Left kidney (tissue), 2 donors: Measurements from ENCODE around the gene CD81. TPM values are rescaled to one million over a fixed set of nuclear protein-coding genes. Genes with fewer than 3 reads are reported as not detected.

Experiments used
- DNase-seq: peaks from one replicate; pipeline ENCODE4 v3.0.0-alpha.2; 2013
- polyA plus RNA-seq: library from polyadenylated mRNA; unstranded; fragments of 120-200 nt; gene quantifications from one replicate; pipeline ENCODE4 v1.2.1, GENCODE V29; 2013; ENCODE audit not compliant: insufficient read length

Gene CD81
- polyA plus RNA-seq, 1 donor: 485 TPM

- no peak for DNase-seq
Observed at GRCh38 chr11:2434506-2435255, 57.6 kb downstream of the CD81 start.

DNA sequence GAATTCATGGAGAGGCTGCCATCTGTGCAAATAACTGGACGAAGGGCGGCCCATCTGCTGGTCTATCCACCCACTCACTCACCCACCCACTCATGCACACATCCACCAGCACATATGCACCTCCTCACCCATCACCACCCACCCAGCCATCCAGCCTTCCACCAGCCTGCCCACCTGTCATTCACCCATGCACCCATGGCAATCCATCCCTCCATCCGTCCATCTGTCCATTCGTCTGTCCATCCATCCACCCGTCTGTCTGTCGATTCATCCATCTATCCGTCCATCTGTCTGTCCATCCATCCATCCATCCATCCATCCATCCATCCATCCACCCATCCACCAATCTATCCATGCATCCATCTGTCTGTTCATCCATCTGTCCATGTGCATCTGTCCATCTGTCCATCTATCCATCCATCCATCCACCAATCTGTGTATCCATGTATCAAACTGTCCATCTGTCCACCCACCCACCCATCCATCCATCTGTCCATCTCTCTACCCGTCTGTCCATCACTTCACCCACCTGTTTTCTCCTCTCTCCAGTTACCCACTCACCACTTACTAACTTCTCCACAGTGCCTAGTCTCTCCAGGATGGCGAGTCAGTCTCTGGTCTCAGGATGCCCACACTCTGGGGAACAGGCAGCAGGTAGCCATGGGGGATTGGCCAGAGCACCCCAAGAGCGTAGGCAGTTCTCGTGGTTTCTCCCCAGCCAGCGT lies 58.3 kb downstream of the CD81 start:
- DNase-seq: no peak

DNA sequence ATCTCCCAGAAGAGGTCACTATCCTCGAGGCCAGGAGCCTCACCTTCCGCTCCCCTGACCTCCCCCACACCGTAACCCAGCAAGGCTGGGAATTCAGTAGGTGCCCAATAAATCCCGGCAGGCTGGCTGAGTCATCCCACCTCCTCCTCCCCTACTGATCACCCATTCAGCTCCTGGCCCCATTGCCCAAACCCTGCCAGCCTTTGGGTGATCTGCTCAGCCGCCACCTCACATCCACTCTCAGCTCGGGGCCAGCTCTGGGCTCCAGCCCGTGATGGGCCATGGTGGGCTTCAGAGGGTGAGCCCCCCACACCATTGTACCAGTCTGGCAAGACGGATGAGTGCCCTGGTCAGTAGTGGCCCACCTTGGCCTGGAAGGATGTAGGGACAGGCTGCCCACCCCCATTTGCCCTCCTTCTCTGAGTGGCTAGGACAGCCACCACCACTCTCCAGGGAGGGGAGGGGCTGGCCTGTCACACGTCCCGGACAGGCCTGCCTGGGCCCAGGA lies 59.0 kb downstream of the CD81 start:
- no peak for DNase-seq

DNA sequence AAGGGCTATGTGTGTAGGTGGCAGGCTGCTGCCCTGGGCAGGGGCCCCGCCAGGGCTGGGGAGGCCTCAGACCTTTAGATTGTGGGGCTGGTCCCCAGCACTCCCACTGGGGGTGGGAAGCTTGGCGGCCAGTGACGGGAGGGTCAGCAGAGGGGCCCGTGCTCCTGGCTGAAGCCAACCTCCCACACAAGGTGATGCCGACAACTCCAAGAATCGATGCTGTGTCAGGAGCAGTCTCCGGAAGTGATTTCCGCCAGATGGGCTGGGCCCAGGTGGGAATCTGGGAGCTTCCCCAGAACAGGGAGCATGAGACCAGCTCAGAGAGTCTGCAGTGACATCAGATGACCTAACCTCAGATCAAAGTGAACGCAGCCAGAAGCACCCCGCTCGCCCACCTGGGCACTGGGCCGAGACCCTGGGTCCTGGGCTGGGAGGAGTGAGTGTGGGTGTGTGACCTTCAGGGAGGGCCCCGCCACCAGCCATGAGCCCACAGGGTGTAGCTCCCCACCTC lies 59.5 kb downstream of the CD81 start:
- DNase-seq: no peak

GRCh38 chr11:2437516-2437915 lies 60.4 kb downstream of the CD81 start:
- no peak for DNase-seq

DNA sequence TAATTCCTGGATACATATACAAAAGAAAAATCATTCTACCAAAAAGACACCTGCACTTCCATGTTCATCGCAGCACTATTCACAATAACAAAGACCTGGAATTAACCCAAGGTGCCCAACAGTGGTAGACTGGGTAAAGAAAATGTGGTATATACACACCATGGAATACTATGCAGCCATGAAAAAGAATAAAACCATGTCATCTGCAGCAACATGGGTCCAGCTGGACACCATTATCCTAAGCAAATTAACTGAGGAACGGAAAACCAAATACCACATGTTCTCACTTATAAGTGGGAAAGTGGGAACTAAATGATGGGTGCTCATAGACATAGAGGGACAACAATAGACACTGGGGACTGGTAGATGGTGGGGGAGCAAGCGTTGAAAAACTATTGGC lies 62.7 kb downstream of the CD81 start:
- no peak for DNase-seq

DNA sequence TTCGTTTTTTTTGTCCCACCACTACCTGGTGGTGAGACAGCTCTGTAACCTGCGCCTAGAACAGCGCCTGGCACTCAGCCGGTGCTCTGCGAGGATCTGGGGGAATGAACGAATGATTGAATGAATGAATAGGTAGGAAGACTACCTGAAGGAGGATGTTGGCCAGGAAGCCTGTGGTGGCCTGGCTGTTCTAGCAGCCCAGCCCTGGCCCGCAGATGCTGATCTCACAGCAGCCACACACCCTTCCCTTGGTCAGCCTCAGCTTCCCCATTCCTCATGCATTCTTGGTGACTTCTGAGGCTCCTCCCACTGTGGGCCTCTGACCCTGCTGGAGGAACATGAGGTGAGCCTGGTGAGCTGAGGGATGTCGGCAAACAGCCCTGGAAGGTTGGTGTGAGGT lies 63.5 kb downstream of the CD81 start:
- no peak for DNase-seq

DNA sequence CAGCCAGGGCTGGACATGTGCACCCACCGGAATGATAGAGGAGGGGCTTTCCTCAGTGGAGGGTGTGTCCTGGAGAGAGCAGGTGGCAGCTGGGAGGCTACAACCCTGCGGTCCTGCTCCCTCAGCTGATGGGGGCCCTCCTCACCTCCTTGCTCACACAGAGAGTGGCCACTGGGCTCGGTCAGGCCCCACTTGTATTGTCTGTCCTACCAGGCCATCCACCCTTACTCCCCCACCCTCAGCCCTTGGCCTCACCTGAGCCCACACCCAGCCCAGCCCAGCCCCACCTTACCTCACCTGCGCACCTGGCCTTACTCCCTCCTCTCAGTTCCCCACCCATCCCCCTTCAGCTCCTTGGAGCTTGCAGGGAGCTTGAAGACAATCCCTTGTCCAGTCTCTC lies 64.1 kb downstream of the CD81 start:
- DNase-seq: no peak

DNA sequence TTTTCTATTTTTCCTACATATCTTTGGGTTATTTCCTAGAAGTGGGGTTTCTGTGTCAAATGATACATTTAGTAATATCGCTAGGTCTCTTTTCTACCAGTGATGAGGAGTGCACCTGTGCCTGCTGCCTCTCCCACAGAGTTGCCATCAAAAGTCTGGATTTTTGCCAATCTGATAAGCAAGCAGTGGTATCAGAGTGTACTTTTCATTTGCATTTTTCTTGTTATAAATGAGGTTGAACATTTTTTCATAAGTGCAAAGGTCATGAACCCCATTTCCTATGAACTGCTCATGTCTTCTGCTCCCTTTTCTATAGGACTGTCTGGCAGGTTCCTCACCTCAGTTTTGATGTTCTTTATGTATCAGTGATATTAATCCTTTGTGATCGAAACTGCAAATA lies 65.5 kb downstream of the CD81 start:
- no peak for DNase-seq

GRCh38 chr11:2443406-2443805 lies 66.3 kb downstream of the CD81 start:
- DNase-seq: no peak

DNA sequence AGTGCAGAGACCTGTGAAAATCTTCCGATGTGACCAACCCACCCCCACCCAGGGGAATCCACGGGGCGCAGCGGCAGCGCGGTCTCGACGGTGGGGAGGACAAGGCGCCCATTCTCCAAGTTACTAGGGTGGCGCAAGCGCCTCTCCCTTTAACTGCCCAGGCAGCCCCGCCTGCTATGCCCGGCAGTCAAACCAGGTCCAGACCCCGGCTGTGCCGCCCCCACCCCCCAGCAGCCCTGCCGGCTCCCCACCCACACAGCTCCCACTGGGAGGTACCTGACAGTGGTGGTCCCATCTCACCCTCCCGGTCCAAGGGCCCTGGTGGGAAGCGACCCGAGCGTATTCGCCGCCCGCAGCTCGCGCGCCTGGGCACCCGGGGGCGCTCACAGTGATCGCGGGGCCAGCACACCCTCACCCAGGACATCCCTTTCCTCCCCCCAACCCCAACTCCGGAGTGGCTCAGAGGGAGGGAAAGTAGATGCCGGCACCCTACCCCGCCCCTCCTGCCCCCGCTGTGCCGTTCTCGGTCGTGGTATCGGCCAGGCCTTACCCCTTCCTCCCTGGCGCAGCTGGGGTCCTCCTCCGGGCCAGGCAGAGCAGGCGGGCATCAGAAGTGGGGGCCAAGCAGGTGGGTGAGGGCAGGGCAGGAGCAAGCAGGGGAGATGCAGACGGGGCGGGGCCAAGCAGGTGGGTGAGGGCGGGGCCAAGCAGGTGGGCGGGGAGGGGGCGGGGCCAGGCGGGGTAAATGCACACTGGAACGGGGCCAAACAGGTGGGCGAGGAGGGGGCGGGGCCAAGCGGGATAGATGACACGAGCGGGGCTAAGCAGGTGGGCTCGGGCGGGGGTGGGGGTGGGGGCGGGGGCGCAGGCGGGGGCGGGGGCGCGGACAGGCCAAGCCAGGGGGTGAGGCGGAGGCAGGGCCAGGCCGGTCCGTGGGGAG lies 67.0 kb downstream of the CD81 start, which contains the start of gene TRPM5:
TSS of gene TRPM5 (minus strand) at position 634 of the 940 bp plus-strand sequence. CDS start 21,478 bp downstream, outside the sequence.
- no peak for DNase-seq

DNA sequence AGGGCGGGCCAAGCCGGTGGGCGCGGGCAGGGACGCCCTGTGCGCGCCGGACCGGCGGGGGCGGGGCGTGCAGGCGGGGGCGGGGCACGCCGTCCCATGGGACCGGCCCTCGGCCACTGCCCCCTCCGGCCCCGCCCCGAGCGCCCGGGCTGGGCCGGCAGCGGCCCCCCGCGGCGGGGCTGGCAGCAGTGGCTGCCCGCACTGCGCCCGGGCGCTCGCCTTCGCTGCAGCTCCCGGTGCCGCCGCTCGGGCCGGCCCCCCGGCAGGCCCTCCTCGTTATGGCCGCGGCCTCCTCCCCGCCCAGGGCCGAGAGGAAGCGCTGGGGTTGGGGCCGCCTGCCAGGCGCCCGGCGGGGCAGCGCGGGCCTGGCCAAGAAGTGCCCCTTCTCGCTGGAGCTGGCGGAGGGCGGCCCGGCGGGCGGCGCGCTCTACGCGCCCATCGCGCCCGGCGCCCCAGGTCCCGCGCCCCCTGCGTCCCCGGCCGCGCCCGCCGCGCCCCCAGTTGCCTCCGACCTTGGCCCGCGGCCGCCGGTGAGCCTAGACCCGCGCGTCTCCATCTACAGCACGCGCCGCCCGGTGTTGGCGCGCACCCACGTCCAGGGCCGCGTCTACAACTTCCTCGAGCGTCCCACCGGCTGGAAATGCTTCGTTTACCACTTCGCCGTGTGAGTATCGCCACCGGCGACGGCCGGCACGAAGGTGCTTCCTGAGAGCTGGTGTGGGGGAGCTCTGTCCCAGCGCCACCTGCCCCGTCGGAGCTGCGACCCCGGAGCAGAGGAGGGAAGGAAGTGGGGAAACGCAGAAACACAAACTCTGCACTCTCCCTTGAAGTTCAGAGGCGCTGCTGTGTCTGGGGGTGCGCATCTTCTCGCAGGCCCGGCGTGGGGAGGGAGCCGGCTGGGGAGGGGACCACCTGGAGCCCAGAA lies 68.0 kb downstream of the CD81 start, which contains the start of gene KCNQ1:
TSS of gene KCNQ1 (plus strand) at position 188 of the 925 bp plus-strand sequence. CDS start at position 279, 91 bp downstream.
- no peak for DNase-seq

- DNase-seq: no peak
Observed at GRCh38 chr11:2445746-2446551, 68.8 kb downstream of the CD81 start.

- no peak for DNase-seq
Observed at GRCh38 chr11:2446590-2447252, 69.6 kb downstream of the CD81 start.

Other genes starting within 250 kb of the CD81 start
- 738 TPM for gene IGF2, start 237.9 kb upstream of the CD81 start, polyA plus RNA-seq
- not detected for gene INS, start 216.1 kb upstream of the CD81 start, polyA plus RNA-seq
- 1.6 TPM for gene TH, start 205.5 kb upstream of the CD81 start, polyA plus RNA-seq
- 1.7 TPM for gene ASCL2, start 106.7 kb upstream of the CD81 start, polyA plus RNA-seq
- 0.43 TPM for gene C11orf21, start 75.4 kb upstream of the CD81 start, polyA plus RNA-seq
- gene TSPAN32, start 75.3 kb upstream of the CD81 start, polyA plus RNA-seq: 1.9 TPM
- 30.6 TPM for gene TSSC4, start 23.4 kb downstream of the CD81 start, polyA plus RNA-seq
- gene TRPM5, start 67.2 kb downstream of the CD81 start, polyA plus RNA-seq: 2.9 TPM
- 9.1 TPM for gene KCNQ1, start 67.7 kb downstream of the CD81 start, polyA plus RNA-seq